ENCODE data around the gene CD8B. TPM values are rescaled to one million over a fixed set of nuclear protein-coding genes. Genes with fewer than 3 reads are reported as not detected.

CD8B gene
- total RNA-seq, 1 donor from 2014 or later = 1.0 TPM

DNA sequence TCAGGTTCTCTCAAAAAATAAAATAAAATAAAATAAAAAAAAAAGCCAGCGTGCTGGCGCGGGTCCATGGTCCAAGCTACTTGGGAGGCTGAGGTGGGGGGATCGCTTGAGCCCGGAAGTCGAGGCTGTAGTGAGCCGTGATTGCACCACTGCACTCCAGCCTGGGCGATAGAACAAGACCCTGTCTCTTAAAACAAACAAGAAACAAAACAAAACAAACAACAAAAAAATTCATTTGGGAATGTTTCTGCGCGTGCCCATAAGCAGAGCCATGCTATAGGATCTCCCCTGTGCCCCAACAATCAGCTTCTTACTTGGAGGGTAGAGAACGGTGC lies 54.6 kb downstream of the CD8B start:
- Histone ChIP-seq H3K36me3 (ENCODE audit: control insufficient read depth in 3 of 3, insufficient read depth in 3 of 3, low read length in 3 of 3) (no peaks in the 10 kb centered on the region), H3K4me3 (ENCODE audit: low read length in 3 of 3) (peak overlapping the region; percentile 66 to 75 (median 70)), H3K27me3 (ENCODE audit: control insufficient read depth in 3 of 3, insufficient read depth in 3 of 3, low read length in 3 of 3) (peaks cover 20 to 26% (median 25%) of the 10 kb centered on the region in 3 donors), H3K9me3 (ENCODE audit: control insufficient read depth in 3 of 3, low read length in 3 of 3) (no peaks in the 10 kb centered on the region), H3K9ac (ENCODE audit: low read depth in 1 of 3, low read length in 3 of 3) (peak overlapping the region in 2 of 3 donors; percentile 30 to 69), H3K4me1 (ENCODE audit: control insufficient read depth in 3 of 3, insufficient read depth in 3 of 3, low read length in 3 of 3) (peaks cover 9 to 20% (median 19%) of the 10 kb centered on the region in 3 donors), H3K27ac (ENCODE audit: low read depth, low read length) (no peak overlapping the region)

DNA sequence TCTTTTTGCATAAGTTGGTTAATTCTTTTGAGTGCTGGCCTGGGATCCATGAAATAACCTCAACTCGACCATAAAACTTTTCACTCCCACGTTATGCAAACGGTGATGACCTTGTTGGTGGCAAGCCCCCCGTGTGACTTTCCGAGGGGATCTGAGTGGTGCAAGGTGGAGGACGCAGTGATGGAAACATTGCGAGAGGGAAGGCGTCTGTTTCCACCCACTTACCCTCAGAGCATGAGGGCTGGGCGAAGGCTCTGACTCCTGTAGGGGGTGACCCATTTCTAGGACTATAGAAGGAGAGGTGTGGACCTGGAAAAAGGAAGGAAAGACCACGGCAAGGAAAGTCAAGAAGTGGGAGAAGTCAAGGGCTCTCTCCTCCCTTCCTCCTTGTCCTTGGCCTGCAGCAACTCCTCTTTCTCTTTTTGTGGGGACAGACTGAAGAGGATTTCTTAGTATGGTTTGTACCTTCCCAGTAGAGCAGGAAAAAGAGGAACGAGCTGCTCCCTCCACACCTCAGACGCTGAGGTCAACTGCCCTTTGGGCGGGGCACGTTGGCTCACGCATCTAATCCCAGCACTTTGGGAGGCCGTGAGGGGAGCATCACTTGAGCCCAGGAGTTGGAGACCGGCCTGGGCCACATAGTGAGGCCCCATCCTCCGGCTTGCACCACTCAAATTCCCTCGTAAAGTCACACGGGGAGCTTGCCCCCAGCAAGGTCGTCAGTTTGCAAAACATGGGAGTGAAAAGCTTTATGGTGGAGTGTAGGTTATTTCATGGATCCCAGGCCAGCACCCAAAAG lies 55.4 kb downstream of the CD8B start:
- Histone ChIP-seq H3K4me3 (ENCODE audit: low read length in 3 of 3) (no peak overlapping the region), H3K9ac (ENCODE audit: low read depth in 1 of 3, low read length in 3 of 3) (no peak overlapping the region), H3K4me1 (ENCODE audit: control insufficient read depth in 3 of 3, insufficient read depth in 3 of 3, low read length in 3 of 3) (peaks cover 9 to 20% (median 19%) of the 10 kb centered on the region in 3 donors), H3K36me3 (ENCODE audit: control insufficient read depth in 3 of 3, insufficient read depth in 3 of 3, low read length in 3 of 3) (no peaks in the 10 kb centered on the region), H3K27me3 (ENCODE audit: control insufficient read depth in 3 of 3, insufficient read depth in 3 of 3, low read length in 3 of 3) (peaks cover 19 to 25% (median 24%) of the 10 kb centered on the region in 3 donors), H3K9me3 (ENCODE audit: control insufficient read depth in 3 of 3, low read length in 3 of 3) (no peaks in the 10 kb centered on the region), H3K27ac (ENCODE audit: low read depth, low read length) (no peak overlapping the region)

DNA sequence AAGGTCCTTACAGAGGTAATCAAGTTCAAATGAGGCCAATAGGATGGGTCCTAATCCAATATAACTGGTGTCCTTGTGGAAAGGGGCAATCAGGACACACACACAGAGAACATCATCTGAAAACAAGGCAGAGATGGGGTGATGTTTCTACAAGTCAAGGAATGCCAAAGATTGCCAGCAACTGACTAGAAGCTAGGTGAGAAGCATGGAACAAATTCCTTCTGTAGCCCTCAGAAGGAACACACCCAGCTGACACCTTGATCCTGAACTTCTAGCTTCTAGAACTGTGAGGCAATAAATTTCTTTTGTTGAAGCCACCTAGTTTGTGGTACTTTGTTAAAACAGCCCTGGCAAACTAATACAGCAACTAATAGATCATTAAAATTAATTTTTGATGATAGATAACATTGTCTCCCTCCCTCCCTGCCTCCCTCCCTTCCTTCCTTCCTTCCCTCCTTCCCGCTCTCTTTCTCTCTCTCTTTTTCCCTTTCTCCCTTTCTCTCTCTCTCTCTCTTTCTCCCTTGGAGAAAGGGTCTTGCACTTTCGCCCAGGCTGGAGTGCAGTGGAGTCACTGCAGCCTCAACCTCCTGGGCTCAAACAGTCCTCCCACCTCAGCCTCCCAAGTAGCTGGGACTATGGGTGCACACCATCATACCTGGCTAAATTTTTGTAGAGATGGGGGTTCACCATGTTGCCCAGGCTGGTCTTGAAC lies 60.7 kb downstream of the CD8B start:
- H3K9me3 ChIP-seq (ENCODE audit: control insufficient read depth in 3 of 3, low read length in 3 of 3) = peaks cover 0 to 14% (median 7%) of the 10 kb centered on the region in 3 donors
- no peak overlapping the region for H3K9ac ChIP-seq (ENCODE audit: low read depth in 1 of 3, low read length in 3 of 3)
- H3K36me3 ChIP-seq (ENCODE audit: control insufficient read depth in 3 of 3, insufficient read depth in 3 of 3, low read length in 3 of 3) = no peaks in the 10 kb centered on the region
- H3K4me3 ChIP-seq (ENCODE audit: low read length in 3 of 3) = no peak overlapping the region
- no peaks in the 10 kb centered on the region for H3K27me3 ChIP-seq (ENCODE audit: control insufficient read depth in 3 of 3, insufficient read depth in 3 of 3, low read length in 3 of 3)
- H3K27ac ChIP-seq (ENCODE audit: low read depth, low read length) = no peak overlapping the region
- H3K4me1 ChIP-seq (ENCODE audit: control insufficient read depth in 3 of 3, insufficient read depth in 3 of 3, low read length in 3 of 3) = no peaks in the 10 kb centered on the region

DNA sequence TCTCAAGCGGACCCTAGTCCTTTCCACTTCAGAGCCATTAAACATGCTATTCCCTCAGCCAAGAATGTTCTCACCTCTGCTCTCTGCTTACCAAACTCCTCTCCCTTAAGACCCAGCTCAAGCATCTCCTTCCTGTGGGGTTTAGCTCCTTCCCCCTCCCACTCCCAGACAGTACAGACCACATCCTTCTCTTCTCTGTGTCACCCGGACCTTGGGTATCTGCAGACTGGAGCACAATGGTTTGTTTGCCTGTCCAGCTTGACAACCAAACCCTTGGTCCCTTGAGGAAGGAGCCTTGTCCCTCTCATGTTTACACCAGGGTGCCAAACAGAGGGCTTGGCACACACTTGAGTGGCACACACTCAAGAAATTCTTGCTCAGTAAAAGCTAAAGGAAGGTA lies 66.8 kb downstream of the CD8B start:
- H3K4me1 ChIP-seq (ENCODE audit: control insufficient read depth in 3 of 3, insufficient read depth in 3 of 3, low read length in 3 of 3) = peaks cover 8 to 16% (median 10%) of the 10 kb centered on the region in 3 donors
- no peak overlapping the region for H3K4me3 ChIP-seq (ENCODE audit: low read length in 3 of 3)
- H3K9ac ChIP-seq (ENCODE audit: low read depth in 1 of 3, low read length in 3 of 3) = no peak overlapping the region
- peaks cover 0 to 15% (median 8%) of the 10 kb centered on the region in 3 donors for H3K9me3 ChIP-seq (ENCODE audit: control insufficient read depth in 3 of 3, low read length in 3 of 3)
- H3K27me3 ChIP-seq (ENCODE audit: control insufficient read depth in 3 of 3, insufficient read depth in 3 of 3, low read length in 3 of 3) = peaks cover 37 to 49% (median 47%) of the 10 kb centered on the region in 3 donors
- H3K36me3 ChIP-seq (ENCODE audit: control insufficient read depth in 3 of 3, insufficient read depth in 3 of 3, low read length in 3 of 3) = no peaks in the 10 kb centered on the region
- H3K27ac ChIP-seq (ENCODE audit: low read depth, low read length) = no peak overlapping the region

DNA sequence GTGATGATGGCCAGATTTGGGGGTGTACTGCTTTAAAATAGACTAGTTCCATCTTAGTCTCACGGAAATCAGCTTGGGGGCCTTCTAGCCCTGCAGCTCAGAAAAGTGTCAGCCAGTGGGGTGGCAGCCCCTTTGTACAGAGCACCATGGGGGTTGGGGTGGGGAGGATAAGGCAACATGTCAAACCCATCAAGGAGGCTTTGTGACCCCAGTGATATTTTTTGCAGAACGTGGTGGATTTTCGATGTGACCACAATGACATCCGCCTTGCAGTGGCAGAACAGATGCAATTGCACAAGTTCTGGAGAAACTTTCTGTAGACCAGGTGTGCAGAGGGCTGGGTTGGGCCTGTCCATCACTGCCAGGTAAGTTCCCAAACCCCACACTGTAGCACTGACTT lies 67.9 kb downstream of the CD8B start:
- Histone ChIP-seq H3K4me3 (ENCODE audit: low read length in 3 of 3) (no peak overlapping the region), H3K27ac (ENCODE audit: low read depth, low read length) (no peak overlapping the region), H3K27me3 (ENCODE audit: control insufficient read depth in 3 of 3, insufficient read depth in 3 of 3, low read length in 3 of 3) (peaks cover 47 to 60% (median 58%) of the 10 kb centered on the region in 3 donors), H3K9me3 (ENCODE audit: control insufficient read depth in 3 of 3, low read length in 3 of 3) (peaks cover 0 to 15% (median 8%) of the 10 kb centered on the region in 3 donors), H3K36me3 (ENCODE audit: control insufficient read depth in 3 of 3, insufficient read depth in 3 of 3, low read length in 3 of 3) (no peaks in the 10 kb centered on the region), H3K4me1 (ENCODE audit: control insufficient read depth in 3 of 3, insufficient read depth in 3 of 3, low read length in 3 of 3) (peaks cover 15 to 27% (median 15%) of the 10 kb centered on the region in 3 donors), H3K9ac (ENCODE audit: low read depth in 1 of 3, low read length in 3 of 3) (no peak overlapping the region)

DNA sequence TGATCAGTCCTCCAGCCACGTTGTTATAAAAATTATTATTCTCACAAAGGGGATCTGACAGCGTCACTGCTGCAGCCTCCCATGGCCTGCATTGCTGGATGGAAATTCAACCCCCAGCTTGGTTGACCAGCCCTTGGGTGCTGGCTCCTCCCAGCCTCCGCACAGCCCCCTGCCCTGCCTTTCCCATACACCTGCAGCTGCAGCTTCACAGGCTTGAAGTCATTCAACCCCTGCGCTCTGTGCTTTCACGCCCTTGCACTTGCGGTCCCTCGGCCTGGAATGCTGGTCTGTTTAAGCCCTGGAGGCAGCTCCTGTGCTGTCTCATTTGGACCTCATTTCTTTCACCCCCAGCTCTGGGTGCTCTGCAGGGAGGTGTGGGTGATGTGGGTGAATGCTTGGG lies 70.1 kb downstream of the CD8B start:
- Histone ChIP-seq H3K27ac (ENCODE audit: low read depth, low read length) (no peak overlapping the region), H3K27me3 (ENCODE audit: control insufficient read depth in 3 of 3, insufficient read depth in 3 of 3, low read length in 3 of 3) (peaks cover 49 to 64% (median 64%) of the 10 kb centered on the region in 3 donors), H3K36me3 (ENCODE audit: control insufficient read depth in 3 of 3, insufficient read depth in 3 of 3, low read length in 3 of 3) (no peaks in the 10 kb centered on the region), H3K4me1 (ENCODE audit: control insufficient read depth in 3 of 3, insufficient read depth in 3 of 3, low read length in 3 of 3) (peaks cover 15 to 28% (median 16%) of the 10 kb centered on the region in 3 donors), H3K9ac (ENCODE audit: low read depth in 1 of 3, low read length in 3 of 3) (no peak overlapping the region), H3K9me3 (ENCODE audit: control insufficient read depth in 3 of 3, low read length in 3 of 3) (peaks cover 0 to 7% (median 3%) of the 10 kb centered on the region in 3 donors), H3K4me3 (ENCODE audit: low read length in 3 of 3) (peak overlapping the region in 1 of 3 donors; percentile 27)

DNA sequence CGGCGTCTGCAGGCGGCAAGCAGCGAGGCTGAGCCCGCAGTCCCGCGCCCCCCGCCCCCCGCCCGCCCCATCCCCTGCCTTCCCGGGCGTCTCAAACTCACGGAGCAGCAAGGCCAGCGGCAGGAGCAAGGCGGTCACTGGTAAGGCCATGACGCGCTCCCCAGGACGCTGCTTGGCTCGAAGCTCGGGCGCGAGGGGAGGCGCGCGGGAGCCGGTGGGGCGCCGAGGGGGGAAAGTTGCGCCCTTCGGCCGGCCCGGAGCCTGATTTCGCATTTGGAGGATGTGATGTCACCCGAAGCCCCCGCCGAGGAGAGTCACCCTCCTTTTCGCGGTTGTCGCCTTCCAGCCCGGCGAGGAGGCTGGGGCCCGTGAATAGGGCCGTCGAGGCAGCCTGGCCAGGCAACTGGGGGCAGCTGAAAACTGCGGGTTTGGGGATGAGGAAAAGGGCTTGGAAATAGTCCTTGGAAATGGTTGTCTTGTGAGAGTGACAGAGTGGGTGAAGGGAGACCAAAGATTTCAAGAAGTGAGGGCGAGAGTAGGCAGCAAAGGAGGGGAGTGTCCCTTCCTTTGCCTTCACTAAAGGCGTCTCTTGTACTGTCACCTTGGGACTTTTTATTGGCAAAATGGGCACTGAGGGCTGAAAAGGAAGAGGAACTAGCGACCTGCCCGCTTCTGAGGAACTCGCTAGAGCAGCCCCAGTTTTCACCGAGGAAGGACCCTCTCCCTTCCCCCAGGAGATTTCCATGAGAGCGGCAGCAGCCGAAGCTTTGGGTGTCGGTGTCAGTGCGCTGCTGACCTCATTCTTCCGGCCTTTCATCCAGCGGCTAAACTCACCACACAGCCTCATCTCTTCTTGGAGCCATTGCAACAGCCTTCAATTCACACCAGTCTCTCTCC lies 70.8 kb downstream of the CD8B start, which contains the start of gene CD8A:
CD8A (minus strand) TSS at position 238 of the 897 bp plus-strand sequence; CDS start at position 150, 88 bp downstream.
- H3K4me3 ChIP-seq (ENCODE audit: low read length in 3 of 3) = peak within 1 kb of the TSS; percentile 27 to 29 (median 27)

DNA sequence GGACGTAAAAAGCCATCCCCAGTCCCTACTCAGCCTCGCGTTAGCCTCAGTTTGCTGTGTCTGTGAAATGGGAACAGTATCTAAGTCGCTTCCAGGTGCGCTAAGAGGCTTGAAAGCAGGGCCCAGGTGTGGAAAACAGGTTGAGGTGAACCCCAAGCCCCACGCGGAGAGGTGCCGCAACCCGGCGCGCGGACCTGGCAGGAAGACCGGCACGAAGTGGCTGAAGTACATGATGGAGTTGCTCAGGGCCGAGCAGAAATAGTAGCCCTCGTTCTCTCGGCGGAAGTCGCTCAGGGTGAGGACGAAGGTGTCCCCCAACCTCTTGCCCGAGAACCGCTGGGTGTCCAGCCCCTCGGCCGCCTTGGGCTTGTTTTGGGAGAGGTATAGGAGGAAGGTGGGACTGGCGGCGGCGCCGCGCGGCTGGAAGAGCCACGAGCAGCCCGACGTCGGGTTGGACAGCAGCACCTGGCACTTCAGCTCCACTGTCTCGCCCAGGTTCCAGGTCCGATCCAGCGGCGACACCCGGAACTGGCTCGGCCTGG lies 71.5 kb downstream of the CD8B start:
- Histone ChIP-seq H3K9me3 (ENCODE audit: control insufficient read depth in 3 of 3, low read length in 3 of 3) (no peaks in the 10 kb centered on the region), H3K36me3 (ENCODE audit: control insufficient read depth in 3 of 3, insufficient read depth in 3 of 3, low read length in 3 of 3) (no peaks in the 10 kb centered on the region), H3K9ac (ENCODE audit: low read depth in 1 of 3, low read length in 3 of 3) (no peak overlapping the region), H3K27ac (ENCODE audit: low read depth, low read length) (no peak overlapping the region), H3K4me1 (ENCODE audit: control insufficient read depth in 3 of 3, insufficient read depth in 3 of 3, low read length in 3 of 3) (peaks cover 15 to 28% (median 16%) of the 10 kb centered on the region in 3 donors), H3K4me3 (ENCODE audit: low read length in 3 of 3) (peak overlapping the region in 2 of 3 donors; percentile 7 to 9), H3K27me3 (ENCODE audit: control insufficient read depth in 3 of 3, insufficient read depth in 3 of 3, low read length in 3 of 3) (peaks cover 49 to 70% (median 64%) of the 10 kb centered on the region in 3 donors)

More for the DNA sequence above, 70.8 kb downstream of the CD8B start, which contains the start of gene CD8A:
- no peak within 1 kb of the TSS for H3K9ac ChIP-seq (ENCODE audit: low read depth in 1 of 3, low read length in 3 of 3)
- peaks cover 0 to under 1% (median 0%) of the 10 kb centered on the region in 3 donors for H3K9me3 ChIP-seq (ENCODE audit: control insufficient read depth in 3 of 3, low read length in 3 of 3)
- no peak within 1 kb of the TSS for H3K27ac ChIP-seq (ENCODE audit: low read depth, low read length)
- H3K27me3 ChIP-seq (ENCODE audit: control insufficient read depth in 3 of 3, insufficient read depth in 3 of 3, low read length in 3 of 3) = peaks cover 49 to 68% (median 64%) of the 10 kb centered on the region in 3 donors
- peaks cover 15 to 28% (median 16%) of the 10 kb centered on the region in 3 donors for H3K4me1 ChIP-seq (ENCODE audit: control insufficient read depth in 3 of 3, insufficient read depth in 3 of 3, low read length in 3 of 3)
- H3K36me3 ChIP-seq (ENCODE audit: control insufficient read depth in 3 of 3, insufficient read depth in 3 of 3, low read length in 3 of 3) = no peaks in the 10 kb centered on the region

DNA sequence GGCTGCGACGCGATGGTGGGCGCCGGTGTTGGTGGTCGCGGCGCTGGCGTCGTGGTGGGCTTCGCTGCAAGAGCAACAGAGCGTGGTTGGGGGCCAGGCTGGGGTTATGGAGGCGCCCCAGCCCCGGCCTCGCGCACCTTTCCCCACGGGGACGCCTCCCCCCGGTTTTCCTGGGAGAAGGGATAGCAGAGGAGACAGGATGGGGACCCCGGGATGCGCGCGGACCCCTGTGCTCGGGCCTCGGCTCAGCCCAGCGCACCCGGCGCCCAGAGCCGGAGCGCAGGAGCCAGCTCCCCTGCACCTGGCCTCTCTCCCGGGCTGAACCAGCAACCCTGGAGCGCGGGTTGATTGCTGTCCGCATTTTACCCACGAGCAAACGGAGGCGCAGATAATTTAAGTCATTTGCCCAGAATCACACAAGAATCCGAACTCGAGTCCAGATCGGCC lies 72.0 kb downstream of the CD8B start:
- Histone ChIP-seq H3K9ac (ENCODE audit: low read depth in 1 of 3, low read length in 3 of 3) (no peak overlapping the region), H3K27me3 (ENCODE audit: control insufficient read depth in 3 of 3, insufficient read depth in 3 of 3, low read length in 3 of 3) (peaks cover 49 to 70% (median 60%) of the 10 kb centered on the region in 3 donors), H3K36me3 (ENCODE audit: control insufficient read depth in 3 of 3, insufficient read depth in 3 of 3, low read length in 3 of 3) (no peaks in the 10 kb centered on the region), H3K4me3 (ENCODE audit: low read length in 3 of 3) (peak overlapping the region in 2 of 3 donors; percentile 7 to 9), H3K4me1 (ENCODE audit: control insufficient read depth in 3 of 3, insufficient read depth in 3 of 3, low read length in 3 of 3) (peaks cover 15 to 28% (median 16%) of the 10 kb centered on the region in 3 donors), H3K9me3 (ENCODE audit: control insufficient read depth in 3 of 3, low read length in 3 of 3) (no peaks in the 10 kb centered on the region), H3K27ac (ENCODE audit: low read depth, low read length) (no peak overlapping the region)

Data from skeletal muscle tissue (tissue), 4 donors.